Upper lobe of right lung (tissue), 1 donor: ENCODE measurements around the gene ZNF670. TPM values are rescaled to one million over a fixed set of nuclear protein-coding genes. Genes with fewer than 3 reads are reported as not detected.

Experiments
- ATAC-seq: fragments of 200-7000 bp; cut with Tn5 transposase; one replicate; pipeline ENCODE4 v1.9.1; 2020; ENCODE audit warnings: mild to moderate bottlenecking, moderate library complexity
- DNase-seq: peaks from one replicate; pipeline ENCODE4 v3.0.0-alpha.2; 2020
- H3K27ac ChIP-seq: fragments of 200-600 bp; one replicate; pipeline ENCODE4 v1.8.0; 2022
- H3K27me3 ChIP-seq: fragments of 200-600 bp; one replicate; pipeline ENCODE4 v1.8.0; 2022; ENCODE audit warnings: mild to moderate bottlenecking
- H3K36me3 ChIP-seq: fragments of 200-600 bp; one replicate; pipeline ENCODE4 v1.8.0; 2022
- H3K4me1 ChIP-seq: fragments of 200-600 bp; one replicate; pipeline ENCODE4 v1.8.0; 2022
- H3K4me3 ChIP-seq: fragments of 200-600 bp; one replicate; pipeline ENCODE4 v1.8.0; 2022; ENCODE audit warnings: mild to moderate bottlenecking
- H3K9me3 ChIP-seq: fragments of 200-600 bp; one replicate; pipeline ENCODE4 v1.8.0; 2022
- intact Hi-C: fragments of 100-400 bp; cut with DNase I; formaldehyde crosslinking; loops from one replicate; pipeline ENCODE4 v1.11.0; 2022
- total RNA-seq: library from RNA; stranded (reverse); fragmentation: NEBNext Ultra II Directional; extraction: Animal tissue kit (Norgen Biotek cat#: 25700); gene quantifications from one replicate; pipeline ENCODE4 v1.2.1, GENCODE V29; 2021
- TF ChIP-seq, protein P1 (sequence below): fragments of 200-600 bp; IDR thresholded peaks from one replicate; pipeline ENCODE4 v1.8.0; 2022; ENCODE audit warnings: antibody characterized with exemption
- donor health status: DM: no; HTN: yes; CAD: no; lungs with severe emphysema.

Gene ZNF670
- total RNA-seq, 1 donor from 2014 or later, result 3.2 TPM

DNA sequence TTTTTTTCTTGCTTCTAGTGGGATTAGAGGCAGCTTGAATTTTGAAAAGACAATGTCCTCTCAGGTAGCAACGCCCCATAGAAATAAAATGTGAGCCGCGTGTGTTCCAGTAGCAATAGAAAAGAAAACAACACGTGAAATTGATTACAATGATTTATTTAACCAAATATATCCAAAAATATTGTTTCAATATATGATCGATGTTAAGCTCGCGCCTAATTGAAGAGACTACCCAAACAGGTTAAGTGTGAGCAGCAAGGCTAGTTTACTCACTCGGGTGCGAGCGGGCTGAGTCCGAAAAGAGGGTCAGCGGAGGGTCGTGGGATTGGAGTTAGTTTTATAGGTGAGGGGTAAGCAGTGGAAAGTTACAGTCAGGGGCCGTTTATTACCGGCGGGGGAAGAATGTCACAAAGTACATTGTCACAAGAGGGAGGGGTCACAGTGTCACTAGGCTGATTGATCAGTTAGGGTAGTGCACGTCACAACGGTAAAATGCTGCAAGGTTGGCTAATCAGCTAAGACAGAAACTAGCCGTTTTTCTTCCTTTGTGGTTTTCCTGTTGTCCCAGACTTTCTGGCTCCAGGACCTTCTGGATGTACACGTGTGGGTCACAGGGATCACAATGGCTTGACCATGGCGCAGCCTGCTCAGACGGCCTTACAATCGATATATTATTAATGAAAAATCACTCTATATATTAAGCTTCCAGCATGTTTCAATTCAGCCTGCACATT is 697 bp upstream of the ZNF670 start:
- intact Hi-C loops, result no loop called here
- TF ChIP-seq, protein P1, sequence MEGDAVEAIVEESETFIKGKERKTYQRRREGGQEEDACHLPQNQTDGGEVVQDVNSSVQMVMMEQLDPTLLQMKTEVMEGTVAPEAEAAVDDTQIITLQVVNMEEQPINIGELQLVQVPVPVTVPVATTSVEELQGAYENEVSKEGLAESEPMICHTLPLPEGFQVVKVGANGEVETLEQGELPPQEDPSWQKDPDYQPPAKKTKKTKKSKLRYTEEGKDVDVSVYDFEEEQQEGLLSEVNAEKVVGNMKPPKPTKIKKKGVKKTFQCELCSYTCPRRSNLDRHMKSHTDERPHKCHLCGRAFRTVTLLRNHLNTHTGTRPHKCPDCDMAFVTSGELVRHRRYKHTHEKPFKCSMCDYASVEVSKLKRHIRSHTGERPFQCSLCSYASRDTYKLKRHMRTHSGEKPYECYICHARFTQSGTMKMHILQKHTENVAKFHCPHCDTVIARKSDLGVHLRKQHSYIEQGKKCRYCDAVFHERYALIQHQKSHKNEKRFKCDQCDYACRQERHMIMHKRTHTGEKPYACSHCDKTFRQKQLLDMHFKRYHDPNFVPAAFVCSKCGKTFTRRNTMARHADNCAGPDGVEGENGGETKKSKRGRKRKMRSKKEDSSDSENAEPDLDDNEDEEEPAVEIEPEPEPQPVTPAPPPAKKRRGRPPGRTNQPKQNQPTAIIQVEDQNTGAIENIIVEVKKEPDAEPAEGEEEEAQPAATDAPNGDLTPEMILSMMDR, result no peak
- Histone ChIP-seq H3K27me3 (no peaks in the 10 kb centered on the region), H3K9me3 (no peaks in the 10 kb centered on the region), H3K27ac (no peak overlapping the region), H3K4me1 (peaks cover 10% of the 10 kb centered on the region), H3K36me3 (no peaks in the 10 kb centered on the region), H3K4me3 (peak overlapping the region; percentile 92)
- DNase-seq, result no peak
- no peak for ATAC-seq

GRCh38 chr1:247077876-247078257 is 744 bp downstream of the ZNF670 start:
- intact Hi-C loops, result no loop called here
- DNase-seq (no peak), ATAC-seq (no peak)
- Histone ChIP-seq H3K9me3 (no peaks in the 10 kb centered on the region), H3K4me3 (peak overlapping the region; percentile 92), H3K27me3 (no peaks in the 10 kb centered on the region), H3K36me3 (no peaks in the 10 kb centered on the region), H3K27ac (peak overlapping the region; percentile 80), H3K4me1 (peaks cover 10% of the 10 kb centered on the region)
- TF ChIP-seq, protein P1, result no peak

DNA sequence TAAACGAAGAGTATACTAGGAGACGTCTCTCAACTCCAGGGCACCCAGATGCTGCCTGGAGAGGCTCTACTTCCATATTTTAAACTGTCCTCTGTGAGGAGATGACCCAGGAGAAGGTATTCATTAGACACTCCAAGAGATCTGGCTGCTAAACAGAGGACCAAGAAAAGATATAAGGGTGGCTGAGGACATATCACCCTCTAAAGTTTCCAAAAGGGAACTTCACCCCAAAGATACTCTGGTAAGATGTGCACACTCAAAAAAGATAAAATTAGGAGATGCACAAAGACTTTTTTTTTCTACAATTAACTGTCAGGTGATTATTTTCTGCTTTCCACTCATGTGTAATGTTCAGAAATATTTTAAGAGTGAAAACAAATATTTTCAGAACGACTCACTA is 1.4 kb downstream of the ZNF670 start:
- H3K4me3 ChIP-seq, result peak overlapping the region; percentile 92

DNA sequence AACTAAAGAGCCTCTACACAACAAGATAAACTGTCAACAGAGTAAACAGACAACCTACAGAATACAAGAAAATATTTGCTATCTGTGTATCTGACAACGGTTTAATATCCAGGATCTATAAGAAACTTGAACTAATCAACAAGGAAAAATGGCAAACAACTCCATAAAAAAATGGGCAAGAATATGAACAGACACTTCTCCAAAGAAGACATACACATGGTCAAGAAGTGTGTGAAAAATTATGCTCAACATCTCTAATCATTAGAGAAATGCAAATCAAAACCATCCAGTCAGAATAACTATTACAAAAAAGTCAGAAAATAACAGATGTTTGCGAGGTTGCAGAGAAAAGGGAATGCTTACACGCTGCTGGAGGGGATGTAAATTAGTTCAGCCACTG is 8.0 kb downstream of the ZNF670 start:
- intact Hi-C loops, result no loop called here
- no peak for DNase-seq
- no peaks in the 10 kb centered on the region for H3K27me3 ChIP-seq
- H3K36me3 ChIP-seq, result no peaks in the 10 kb centered on the region
- TF ChIP-seq, protein P1, result no peak
- H3K4me3 ChIP-seq, result no peak overlapping the region
- ATAC-seq, result no peak
- H3K4me1 ChIP-seq, result no peaks in the 10 kb centered on the region
- H3K9me3 ChIP-seq, result peaks cover 7% of the 10 kb centered on the region
- no peak overlapping the region for H3K27ac ChIP-seq

More for the DNA sequence above, 1.4 kb downstream of the ZNF670 start:
- H3K27me3 ChIP-seq, result no peaks in the 10 kb centered on the region
- no peak overlapping the region for H3K27ac ChIP-seq
- ATAC-seq, result no peak
- DNase-seq, result no peak
- no peaks in the 10 kb centered on the region for H3K36me3 ChIP-seq
- H3K9me3 ChIP-seq, result no peaks in the 10 kb centered on the region
- intact Hi-C loops, result no loop called here
- TF ChIP-seq, protein P1, result no peak
- peaks cover 10% of the 10 kb centered on the region for H3K4me1 ChIP-seq

DNA sequence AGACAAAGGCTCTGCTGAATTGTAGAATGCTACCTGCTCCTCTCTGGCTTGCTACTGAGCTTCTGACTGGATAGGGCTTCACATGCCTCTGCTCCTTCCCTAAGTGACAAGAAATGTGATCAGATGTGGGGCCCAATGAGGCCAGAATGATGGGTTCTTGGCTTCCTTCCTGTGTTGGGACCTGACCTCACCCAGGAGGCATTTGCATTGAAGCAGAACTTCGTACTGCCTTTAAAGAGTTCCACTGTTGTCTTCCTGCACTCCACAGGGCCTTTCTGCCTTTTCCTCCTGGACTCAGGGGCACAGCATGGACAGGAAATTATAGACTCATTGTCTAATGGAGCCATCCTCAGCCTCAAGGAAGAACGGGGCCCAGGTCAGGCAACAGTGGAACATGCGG is 14.3 kb downstream of the ZNF670 start:
- no peak for DNase-seq
- no peaks in the 10 kb centered on the region for H3K9me3 ChIP-seq
- intact Hi-C loops, result no loop called here
- no peak for ATAC-seq
- TF ChIP-seq, protein P1, result no peak
- no peaks in the 10 kb centered on the region for H3K27me3 ChIP-seq
- H3K27ac ChIP-seq, result no peak overlapping the region
- no peak overlapping the region for H3K4me3 ChIP-seq
- H3K36me3 ChIP-seq, result no peaks in the 10 kb centered on the region
- H3K4me1 ChIP-seq, result no peaks in the 10 kb centered on the region
